GM18868 (cell line): ENCODE data around the gene PTGDR2.
"Not testable (repeated sequence)": the region's sequence is repeated elsewhere in the genome, so short reads cannot be mapped to it uniquely, and the experiment has no call there.

Source experiments
- ATAC-seq: cut with Tn5 transposase; IDR thresholded peaks from one replicate; pipeline ENCODE4 v1.9.1; 2021; ENCODE audit warnings: mild to moderate bottlenecking, moderate library complexity; ENCODE audit not compliant: unreplicated experiment

Gene PTGDR2

DNA sequence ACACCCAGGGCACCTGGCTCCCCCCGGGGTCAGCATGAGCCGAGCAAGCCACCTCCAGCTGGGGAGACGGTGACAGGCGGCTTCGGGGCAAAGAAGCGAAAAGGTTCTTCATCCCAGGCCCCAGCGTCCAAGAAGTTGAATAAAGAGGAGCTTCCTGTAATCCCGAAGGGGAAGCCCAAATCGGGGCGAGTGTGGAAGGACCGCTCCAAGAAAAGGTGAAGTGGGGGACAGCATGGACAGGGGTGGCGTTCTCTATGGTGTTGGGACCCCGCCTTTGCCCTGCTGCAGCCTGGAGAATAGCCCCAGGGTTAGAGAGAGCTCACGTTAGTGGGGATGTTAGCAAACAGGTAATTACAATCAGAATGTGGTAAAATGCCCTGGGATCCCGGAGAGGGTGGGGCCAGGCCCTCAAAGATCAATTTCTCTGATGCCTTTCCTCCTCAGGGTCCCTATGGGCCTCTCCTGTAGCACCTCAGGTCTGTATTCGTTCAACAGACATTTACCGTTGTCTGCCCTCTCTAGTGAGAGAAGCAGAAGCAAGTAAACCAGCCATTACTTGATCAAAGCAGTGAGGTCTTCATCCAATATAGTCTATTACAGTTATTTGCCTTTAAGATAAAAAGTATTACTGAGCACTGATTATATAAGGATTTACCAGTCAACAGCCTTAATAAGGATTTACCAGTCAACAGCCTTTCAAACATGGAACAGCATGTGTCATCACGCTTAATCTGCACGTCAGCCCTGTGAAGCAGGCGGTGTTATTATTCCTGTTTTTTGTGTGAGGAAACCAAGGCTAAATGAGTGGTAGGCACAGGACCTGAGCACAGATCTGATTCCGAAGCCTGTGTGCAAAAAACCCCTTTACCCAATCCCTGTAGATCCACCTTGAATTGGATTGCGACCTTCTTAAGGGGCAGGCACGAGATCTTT, 12.8 kb downstream of the PTGDR2 start:
- ATAC-seq, result no peak

DNA sequence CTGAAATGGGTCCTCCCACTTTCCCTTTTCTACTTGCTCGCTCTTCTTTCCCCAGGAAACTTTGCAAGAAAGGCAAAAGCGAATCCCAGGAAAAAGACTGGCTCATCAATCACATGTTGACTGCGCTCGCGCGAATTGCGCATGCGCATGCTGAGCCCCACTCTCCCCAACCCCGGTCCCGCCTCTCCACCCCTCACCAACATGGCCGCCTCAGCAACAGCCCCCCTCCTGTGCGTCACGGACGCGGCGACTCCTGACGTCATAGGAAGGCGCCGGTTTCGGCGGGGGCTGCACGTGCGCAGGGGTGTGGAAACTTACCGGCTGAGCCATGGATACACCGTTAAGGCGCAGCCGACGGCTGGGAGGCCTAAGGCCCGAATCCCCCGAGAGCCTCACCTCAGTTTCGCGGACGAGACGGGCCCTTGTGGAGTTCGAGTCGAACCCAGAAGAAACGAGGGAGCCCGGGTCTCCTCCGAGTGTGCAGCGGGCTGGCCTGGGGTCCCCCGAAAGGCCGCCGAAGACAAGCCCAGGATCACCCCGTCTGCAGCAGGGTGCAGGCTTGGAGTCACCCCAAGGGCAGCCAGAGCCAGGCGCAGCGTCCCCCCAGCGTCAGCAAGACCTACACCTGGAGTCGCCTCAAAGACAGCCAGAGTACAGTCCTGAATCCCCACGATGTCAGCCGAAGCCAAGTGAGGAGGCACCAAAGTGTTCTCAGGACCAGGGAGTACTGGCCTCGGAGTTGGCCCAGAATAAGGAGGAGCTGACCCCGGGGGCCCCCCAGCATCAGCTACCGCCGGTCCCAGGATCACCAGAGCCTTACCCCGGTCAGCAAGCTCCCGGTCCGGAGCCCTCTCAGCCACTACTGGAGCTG, 13.7 kb downstream of the PTGDR2 start, which contains the start of gene CCDC86:
TSS of gene CCDC86 (plus strand) at position 317 of the 871 bp plus-strand sequence. CDS start at position 329, 12 bp downstream.
- peak; percentile 88 for ATAC-seq

GRCh38 chr11:60840470-60841430, 15.0 kb downstream of the PTGDR2 start:
- no peak for ATAC-seq

- no peak for ATAC-seq
These were observed 17.6 kb downstream of the PTGDR2 start for GRCh38 chr11:60838132-60838531.

DNA sequence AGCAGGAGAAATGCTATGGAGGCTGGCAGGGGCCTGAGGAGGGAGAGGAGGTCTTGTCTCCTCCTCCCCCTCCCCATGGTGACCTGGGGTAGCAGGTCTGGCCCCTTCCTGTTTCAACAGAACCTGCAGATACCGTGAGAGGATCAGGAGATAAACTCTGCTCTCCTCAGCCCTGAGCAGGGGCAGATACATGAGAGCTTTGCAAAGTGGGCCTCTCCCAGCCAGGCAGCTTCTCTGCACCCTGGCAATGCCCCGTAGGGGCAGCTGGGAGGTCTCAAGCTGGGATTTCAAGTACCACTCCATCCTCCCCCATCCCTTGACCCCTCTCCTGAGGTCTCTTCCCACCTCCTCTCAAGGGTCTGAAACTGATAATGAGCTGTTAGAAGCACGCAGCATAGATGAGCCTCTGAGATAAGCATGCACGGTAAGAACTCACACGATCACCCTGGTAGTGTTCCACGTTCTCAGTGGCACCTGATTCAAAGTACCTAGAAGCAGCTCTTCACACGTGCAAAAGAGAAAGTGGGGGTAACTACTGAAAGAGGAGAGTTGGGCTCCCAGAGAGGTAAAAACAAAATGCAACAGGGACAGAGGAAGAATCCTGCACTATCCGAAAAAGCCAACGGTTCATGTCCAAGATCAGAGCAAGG, 18.8 kb downstream of the PTGDR2 start:
- ATAC-seq, result no peak

DNA sequence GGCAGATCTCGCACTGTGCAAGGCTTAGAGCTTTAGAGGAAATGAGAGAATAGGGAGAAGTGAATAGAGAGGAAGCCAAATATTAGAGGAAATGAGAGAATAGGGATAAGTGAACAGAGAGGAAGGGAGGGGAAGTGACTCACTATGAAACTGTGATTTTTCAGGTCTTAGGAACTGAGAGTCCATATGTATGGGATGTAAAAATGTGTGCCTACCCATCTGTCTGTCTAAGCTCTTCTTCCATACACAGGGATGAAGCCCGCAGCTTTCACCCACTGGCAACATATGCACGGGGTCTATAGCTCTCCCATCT, 20.3 kb downstream of the PTGDR2 start:
- no peak for ATAC-seq

GRCh38 chr11:60834742-60835533, 20.8 kb downstream of the PTGDR2 start:
- no peak for ATAC-seq

DNA sequence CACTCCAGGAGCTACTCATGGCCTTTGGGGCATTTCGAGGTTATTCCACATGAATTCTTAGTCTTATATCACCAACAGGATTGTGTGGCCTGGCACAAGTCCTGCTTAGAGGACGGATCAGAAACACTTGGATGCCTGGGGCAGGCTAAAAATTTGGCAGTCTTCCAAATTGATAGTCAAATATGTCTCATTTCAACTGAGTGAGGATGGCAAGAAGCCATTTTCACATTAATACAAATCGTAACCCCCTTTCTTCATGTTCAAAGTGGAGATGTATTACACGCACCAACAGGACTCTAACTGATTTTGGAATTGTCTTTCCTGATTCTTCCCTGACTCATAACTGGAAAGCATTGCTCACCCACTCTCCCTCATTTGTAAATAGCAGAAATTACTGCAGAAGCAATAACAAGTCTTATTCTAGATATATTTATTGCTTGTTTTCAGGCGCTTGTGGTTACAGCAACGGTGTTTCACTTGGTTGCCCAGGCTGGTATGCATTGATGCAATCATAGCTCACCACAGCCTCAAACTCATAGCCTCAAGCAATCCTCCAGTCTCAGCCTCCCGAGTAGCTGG, 24.2 kb downstream of the PTGDR2 start:
- no peak for ATAC-seq

DNA sequence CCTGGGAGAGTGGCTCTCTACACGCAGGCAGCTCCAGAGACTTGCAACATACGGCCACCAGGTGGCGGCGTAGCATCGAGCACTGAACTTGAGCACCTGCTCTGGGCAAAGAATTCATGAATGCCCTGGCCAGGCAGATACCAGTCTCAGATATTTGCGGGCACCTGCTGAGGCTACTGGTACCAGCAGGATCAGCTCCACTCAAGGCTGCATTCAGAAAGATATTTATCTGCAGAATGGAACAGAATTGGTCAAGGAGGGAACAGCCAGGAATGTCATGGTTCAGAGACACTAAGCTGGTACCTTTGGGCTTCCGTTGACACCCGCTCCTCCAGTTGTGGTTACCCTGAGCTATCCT, 24.6 kb downstream of the PTGDR2 start:
- ATAC-seq, result peak; percentile 63

GRCh38 chr11:60830478-60831142, 25.1 kb downstream of the PTGDR2 start:
- ATAC-seq, result no peak

DNA sequence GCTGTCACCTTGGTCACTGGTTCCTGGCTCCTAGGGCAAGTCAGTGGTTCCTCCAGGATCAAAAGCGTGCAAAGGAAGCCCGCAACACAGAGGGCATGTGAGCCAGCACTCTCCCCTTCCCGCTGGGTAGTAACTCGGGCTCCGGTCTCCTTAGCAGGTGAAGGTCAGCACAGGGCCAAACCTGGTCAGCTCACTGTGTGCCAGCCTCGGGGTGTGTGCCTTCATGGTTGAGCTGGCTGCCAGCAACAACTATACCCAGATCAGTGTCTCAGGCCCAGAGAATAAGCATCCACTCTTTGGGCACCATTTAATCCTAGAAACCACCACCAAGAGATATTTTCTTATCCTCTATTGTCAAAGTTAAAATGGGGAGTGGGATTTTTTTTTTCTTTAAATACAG, 30.0 kb downstream of the PTGDR2 start:
- ATAC-seq, result no peak

DNA sequence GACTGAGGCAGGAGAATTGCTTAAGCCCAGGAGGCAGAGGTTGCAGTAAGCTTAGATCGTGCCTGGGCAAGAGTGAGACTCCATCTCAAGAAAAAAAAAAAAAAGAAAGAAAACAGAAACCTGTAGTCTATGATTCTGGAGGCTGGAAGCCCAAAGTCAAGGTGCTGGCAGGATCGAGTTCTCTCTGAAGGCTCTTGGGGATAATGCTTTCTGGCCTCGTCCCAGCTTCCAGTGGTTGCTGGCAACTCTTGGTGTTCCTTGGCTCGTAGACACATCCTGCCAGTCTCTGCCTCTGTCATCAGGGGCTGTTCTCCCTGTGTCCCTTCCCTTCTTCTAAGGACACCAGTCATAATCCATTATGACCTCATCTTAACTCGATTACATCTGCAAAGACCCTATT, 30.6 kb downstream of the PTGDR2 start:
- no peak for ATAC-seq

DNA sequence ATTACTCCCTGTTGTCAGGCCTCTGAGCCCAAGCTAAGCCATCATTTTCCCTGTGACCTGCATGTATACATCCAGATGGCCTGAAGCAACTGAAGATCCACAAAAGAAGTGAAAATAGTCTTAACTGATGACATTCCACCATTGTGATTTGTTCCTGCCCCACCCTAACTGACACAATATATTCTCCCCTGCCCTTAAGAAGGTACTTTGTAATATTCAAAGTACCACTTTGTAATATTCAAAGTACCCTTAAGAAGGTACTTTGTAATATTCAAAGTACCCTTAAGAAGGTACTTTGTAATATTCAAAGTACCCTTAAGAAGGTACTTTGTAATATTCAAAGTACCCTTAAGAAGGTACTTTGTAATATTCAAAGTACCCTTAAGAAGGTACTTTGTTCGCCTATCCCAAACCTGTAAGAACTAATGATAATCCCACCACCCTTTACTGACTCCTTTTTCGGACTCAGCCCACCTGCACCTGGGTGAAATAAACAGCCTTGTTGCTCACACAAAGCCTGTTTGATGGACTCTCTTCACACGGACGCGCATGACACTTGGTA, 31.9 kb downstream of the PTGDR2 start:
- not testable (repeated sequence) for ATAC-seq

DNA sequence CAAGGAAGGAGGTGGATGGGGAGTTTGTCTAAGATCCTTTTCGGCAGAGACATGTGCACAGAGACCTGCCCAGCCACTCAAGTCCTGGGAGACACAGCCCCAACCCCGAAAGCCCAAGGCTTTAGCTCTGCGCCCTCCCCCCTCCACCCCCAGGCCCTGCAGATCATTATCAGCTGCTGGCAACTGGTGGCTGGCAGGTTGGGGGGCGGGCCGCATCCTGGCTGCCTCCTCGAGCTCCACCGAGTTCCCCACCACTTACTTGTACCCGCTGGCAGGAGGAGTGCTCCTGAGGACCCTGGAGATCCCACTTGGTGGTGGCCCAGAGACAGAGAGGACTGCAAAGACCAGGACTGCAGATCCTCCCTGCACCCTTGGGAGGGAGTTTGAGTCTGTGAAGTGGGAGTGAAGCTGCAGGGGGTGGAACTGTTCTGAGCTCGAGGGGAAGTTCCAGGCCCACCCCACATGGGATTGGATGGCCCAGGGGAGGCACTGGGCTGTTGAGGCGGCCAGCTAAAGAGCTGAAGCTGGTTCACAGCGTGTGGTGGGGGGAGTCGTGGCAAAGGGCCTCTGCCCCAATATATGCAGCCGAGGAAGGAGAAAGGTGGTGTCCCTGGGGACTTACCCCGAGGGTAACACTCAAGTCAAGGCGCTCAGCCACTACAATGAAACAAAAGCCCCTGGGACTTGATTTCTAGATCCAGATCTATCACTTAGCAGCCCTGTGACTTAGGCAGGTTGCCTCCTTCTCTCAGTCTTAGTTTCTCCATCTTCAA, 33.7 kb downstream of the PTGDR2 start:
- peak; percentile 71 for ATAC-seq

DNA sequence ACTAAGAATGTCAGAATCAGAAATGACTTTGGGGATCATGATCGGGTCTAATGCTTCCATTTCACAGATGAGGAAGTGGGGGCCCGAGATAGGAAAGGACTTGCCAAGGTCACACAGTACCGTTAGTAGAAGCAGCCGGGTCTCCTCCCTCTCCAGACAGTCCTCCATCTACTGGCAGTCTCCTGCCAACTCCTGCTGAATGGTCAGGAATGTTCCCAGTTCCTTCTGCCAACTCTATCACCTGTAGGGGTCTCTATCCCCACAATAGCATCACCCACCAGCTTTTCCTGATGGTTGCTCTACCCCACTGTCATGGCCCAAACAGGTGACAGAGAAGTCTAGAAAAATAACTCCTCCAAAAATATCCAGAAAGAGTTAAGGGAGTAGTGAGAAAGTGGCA, 37.7 kb downstream of the PTGDR2 start:
- ATAC-seq, result no peak

- no peak for ATAC-seq
These were observed 39.1 kb downstream of the PTGDR2 start for GRCh38 chr11:60816590-60817157.

DNA sequence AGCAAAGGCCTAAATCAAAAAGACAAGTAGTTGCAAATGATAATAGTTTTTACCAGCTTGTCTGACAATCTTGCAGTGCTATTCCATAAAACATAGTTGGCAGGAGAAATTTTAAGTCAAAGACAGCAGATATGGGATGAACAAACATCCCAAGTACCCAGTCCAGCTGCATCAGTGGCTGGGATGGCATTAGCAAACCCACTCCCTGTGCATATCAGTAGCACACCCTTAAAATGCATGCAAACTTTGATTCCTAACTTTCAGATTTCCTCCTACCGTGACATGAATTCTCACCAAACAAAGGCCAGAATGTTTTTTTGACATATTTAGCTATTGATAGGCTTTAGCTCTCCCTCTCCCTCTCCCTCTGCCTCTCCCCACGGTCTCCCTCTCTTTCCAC, 41.6 kb downstream of the PTGDR2 start:
- no peak for ATAC-seq
